Measurements from ENCODE around the gene WWP2.
"Not testable (repeated sequence)": the region's sequence is repeated elsewhere in the genome, so short reads cannot be mapped to it uniquely, and the experiment has no call there.

DNA sequence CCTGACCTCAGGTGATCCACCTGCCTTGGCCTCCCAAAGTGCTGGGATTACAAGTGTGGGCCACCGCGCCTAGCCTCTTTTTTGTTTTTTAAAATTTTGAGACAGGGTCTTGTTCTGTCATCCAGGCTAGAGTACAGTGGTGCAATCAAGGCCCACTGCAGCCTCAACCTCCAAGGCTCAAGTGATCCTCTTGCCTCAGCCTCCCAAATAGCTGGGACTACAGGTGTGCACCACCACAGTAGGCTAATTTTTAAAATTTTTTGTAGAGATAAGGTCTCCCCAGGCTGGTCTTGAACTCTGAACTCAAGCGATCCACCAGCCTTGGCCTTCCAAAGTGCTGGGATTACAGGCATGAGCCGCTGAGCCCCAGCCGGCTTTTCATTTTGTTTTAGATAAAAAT, 92.6 kb downstream of the WWP2 start:
- TF ChIP-seq EZH2 (IDR thresholded peaks at IDR 0.05); POLR2AphosphoS5 (IDR thresholded peaks at IDR 0.05; ENCODE audit: borderline replicate concordance, low read depth, low read length): not testable (repeated sequence)

Data from SK-N-MC (cell line).